Cerebellar cortex (tissue), 1 donor: ENCODE data around the gene BFSP2.
A peak's percentile ranks its signal among the peaks of the same experiment; 100 is the strongest.

Source experiments
- DNase-seq: peaks from one replicate; pipeline ENCODE4 v3.0.0-alpha.2; 2015; ENCODE audit warnings: low spot score

The BFSP2 gene, protein sequence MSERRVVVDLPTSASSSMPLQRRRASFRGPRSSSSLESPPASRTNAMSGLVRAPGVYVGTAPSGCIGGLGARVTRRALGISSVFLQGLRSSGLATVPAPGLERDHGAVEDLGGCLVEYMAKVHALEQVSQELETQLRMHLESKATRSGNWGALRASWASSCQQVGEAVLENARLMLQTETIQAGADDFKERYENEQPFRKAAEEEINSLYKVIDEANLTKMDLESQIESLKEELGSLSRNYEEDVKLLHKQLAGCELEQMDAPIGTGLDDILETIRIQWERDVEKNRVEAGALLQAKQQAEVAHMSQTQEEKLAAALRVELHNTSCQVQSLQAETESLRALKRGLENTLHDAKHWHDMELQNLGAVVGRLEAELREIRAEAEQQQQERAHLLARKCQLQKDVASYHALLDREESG

DNA sequence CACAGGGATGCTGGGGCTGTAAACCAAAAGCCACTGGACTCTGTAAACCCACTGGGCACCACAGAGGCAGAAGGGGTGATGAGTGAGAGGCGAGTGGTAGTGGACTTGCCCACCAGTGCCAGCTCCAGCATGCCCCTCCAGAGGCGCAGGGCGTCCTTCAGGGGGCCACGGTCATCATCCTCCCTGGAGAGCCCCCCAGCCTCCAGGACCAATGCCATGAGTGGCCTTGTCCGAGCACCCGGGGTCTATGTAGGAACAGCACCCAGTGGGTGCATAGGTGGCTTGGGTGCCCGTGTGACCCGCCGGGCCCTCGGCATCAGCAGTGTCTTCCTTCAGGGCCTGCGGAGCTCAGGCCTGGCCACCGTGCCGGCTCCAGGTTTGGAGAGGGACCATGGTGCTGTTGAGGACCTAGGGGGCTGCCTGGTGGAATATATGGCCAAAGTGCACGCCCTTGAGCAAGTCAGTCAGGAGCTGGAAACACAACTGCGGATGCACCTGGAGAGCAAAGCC is at the start of gene BFSP2:
TSS of gene BFSP2 (plus strand) at position 51 of the 510 bp plus-strand sequence. CDS start at position 79, 28 bp downstream.
- DNase-seq = no peak

- no peak for DNase-seq
These were observed 45.1 kb upstream of the BFSP2 start for GRCh38 chr3:133354721-133355120.

- DNase-seq = no peak
These were observed 39.4 kb upstream of the BFSP2 start for GRCh38 chr3:133360476-133360875.

GRCh38 chr3:133361011-133361410 is 38.8 kb upstream of the BFSP2 start:
- DNase-seq = no peak

GRCh38 chr3:133361435-133361834 is 38.4 kb upstream of the BFSP2 start:
- peak; percentile 10 for DNase-seq

DNA sequence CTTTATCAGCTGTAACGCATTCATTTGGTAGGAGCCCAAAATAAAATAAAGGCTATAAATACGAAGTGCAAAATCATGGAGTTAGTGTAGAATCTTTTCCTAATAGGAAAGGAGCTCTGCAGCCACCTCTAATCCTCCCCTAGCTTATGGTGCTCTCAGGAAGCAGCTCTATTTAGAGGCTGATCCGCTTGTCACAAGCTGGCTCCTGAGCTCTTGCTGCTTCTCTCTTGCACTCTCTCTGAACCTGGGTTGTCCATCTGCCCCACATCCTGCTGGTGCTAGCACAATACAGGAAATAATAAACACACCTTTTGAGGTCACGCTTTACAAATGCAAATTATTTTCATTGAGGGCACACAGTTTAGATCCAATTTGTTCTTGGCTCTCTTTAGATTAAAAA is 37.3 kb upstream of the BFSP2 start:
- DNase-seq = peak; percentile 65

- no peak for DNase-seq
These were observed 35.2 kb upstream of the BFSP2 start for GRCh38 chr3:133364704-133365103.

DNA sequence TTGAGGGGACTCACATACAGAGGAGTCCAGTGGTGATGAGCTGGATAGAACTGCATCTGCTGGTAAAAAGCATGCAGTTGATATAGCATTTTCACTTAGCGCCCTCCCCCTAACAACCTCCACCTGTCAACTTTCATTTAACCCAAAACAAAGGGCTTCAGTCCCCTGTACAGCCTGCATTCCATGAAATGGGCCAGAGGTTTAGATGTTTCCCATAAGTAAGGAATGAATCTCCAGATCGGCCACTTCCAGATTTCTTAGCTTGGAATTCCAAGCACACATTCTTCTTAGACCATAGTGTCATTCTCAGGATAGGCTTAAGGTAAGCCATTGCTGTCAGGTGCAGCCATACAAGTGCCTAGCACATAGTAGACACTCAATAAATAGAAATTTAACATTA is 32.9 kb upstream of the BFSP2 start:
- DNase-seq = no peak

DNA sequence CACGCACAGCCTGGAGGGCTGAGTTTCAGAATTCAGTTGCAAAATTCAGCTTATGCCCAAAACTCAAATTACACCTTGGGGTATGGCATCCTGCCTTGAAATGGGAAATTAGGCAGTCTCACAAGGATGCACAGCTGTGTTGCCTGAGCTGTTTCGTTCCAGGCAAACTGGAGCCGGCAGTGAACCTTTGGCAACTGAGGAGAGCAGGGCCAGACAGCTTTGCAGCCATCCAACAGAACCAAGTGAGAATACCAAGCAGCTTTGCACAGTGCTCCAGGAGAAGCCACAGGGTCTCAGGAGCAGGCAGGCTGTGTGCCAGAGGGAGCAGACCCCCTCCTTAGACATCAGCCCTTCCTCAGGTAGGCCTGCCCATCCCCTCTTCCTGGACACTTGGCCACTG is 32.5 kb upstream of the BFSP2 start:
- DNase-seq = no peak

DNA sequence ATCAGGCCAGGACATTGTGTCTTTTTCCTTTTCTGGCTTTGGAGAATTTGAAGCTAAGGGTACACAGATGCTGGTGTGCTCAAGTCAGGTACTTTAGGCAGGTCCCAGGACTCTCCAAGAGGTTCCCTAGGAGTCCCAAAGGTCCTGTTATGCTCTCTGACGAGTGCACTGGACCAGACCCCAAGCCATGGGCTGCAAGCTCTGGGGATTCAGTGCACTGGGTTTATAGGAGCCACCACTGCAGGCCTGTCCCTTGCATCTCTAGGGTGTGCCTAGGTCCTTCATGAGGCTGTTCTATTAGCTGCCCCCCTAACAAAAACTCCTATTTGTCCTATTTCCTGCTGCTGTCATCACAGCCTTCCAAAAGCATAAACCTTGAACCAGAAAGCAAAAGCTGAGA is 31.9 kb upstream of the BFSP2 start:
- DNase-seq = no peak

DNA sequence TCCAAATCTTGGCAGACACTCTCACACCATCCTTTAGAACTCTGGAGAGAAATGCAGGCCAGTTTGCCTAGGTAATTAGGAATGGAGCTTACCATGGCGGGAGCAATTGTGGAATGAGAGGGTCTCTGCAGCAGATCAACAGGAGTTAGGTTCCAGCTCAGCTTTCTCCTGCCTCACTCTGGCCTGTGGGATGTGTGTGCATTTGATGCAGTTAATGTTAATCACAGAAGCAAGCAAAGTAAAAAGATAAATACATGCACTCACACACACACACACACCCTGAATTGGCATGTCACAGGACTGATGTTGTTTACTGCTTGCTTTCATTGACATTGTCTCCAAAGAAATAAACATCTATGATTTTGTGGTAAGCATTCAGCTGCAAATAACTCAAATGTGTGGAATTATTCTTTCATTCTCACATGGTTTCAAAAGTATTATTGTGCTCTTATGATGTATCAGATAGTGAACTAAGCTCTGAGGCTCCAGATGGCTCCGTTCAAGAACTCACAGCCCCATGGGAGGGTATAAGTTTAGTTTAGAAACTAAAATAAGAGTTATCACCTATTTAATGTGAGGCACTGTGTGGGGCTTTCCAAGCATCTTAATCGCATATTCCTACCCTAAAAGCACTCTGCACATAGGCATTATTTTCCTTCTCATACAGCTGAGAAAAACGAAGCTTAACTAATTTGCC is 31.3 kb upstream of the BFSP2 start:
- no peak for DNase-seq

DNA sequence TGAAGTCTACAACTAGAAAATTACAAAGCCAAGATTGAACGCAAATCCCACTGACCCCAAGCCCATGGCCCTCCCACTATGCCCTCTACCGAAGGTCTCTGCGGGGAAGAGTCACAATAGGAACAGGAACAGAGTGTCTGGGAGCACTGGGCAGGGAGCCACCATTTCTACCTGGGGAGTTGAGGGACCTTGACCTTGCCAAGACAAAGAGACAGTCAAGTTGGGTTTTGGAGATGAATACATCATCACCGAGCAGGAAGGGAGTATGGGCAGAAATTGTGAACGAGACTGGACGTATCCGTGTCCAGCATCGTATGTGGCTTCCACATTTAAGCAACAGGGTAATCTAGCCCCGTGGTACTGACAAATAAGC is 30.8 kb upstream of the BFSP2 start:
- no peak for DNase-seq

- no peak for DNase-seq
These were observed 28.7 kb upstream of the BFSP2 start for GRCh38 chr3:133371181-133371580.

GRCh38 chr3:133371676-133372075 is 28.2 kb upstream of the BFSP2 start:
- DNase-seq = no peak

- no peak for DNase-seq
These were observed 25.0 kb upstream of the BFSP2 start for GRCh38 chr3:133374708-133375402.

- DNase-seq = no peak
These were observed 24.5 kb upstream of the BFSP2 start for GRCh38 chr3:133375403-133375745.

GRCh38 chr3:133376810-133377209 is 23.0 kb upstream of the BFSP2 start:
- no peak for DNase-seq

- DNase-seq = peak; percentile 47
These were observed 22.5 kb upstream of the BFSP2 start for GRCh38 chr3:133377396-133377795.

- no peak for DNase-seq
These were observed 19.9 kb upstream of the BFSP2 start for GRCh38 chr3:133379926-133380325.

GRCh38 chr3:133380481-133381225 is 19.2 kb upstream of the BFSP2 start:
- no peak for DNase-seq

GRCh38 chr3:133381346-133382109 is 18.3 kb upstream of the BFSP2 start:
- DNase-seq = no peak
